Ascending aorta (tissue), 2 donors: ENCODE measurements around the gene MIOS. TPM values are rescaled to one million over a fixed set of nuclear protein-coding genes. Genes with fewer than 3 reads are reported as not detected.

Experiments
- DNase-seq, 2 donors: peaks; one replicate each; pipeline ENCODE4 v3.0.0-alpha.2; 2019; ENCODE audit warnings: low spot score in 2 of 2
- H3K27ac ChIP-seq, 2 donors: fragments of 200-600 bp; sonication (generic); one replicate each; pipeline ENCODE4 v1.5.1; 2016 to 2017; ENCODE audit warnings: mild to moderate bottlenecking in 1 of 2
- H3K27me3 ChIP-seq: fragments of 200-600 bp; sonication (generic); one replicate; pipeline ENCODE4 v1.5.1; 2017
- H3K36me3 ChIP-seq, 2 donors: fragments of 200-600 bp; sonication (generic); one replicate each; pipeline ENCODE4 v1.5.1; 2016
- H3K4me1 ChIP-seq, 2 donors: fragments of 200-600 bp; sonication (generic); one replicate each; pipeline ENCODE4 v1.5.1; 2016 to 2017; ENCODE audit warnings: mild to moderate bottlenecking in 1 of 2
- H3K4me3 ChIP-seq, 2 donors: fragments of 200-600 bp; sonication (generic); one replicate each; pipeline ENCODE4 v1.5.1; 2016 to 2017; ENCODE audit warnings: mild to moderate bottlenecking in 1 of 2
- H3K9me3 ChIP-seq, 2 donors: fragments of 200-600 bp; sonication (generic); one replicate each; pipeline ENCODE4 v1.5.1; 2016
- CTCF ChIP-seq, 3 experiments: fragments of 200-600 bp in 2 of 3; fragments of 450-650 bp in 1 of 3; sonication (generic) in 2 of 3; IDR thresholded peaks; one replicate each; pipeline ENCODE4 v1.5.1; 2016 to 2019; ENCODE audit warnings: antibody characterized with exemption in 3 of 3, mild to moderate bottlenecking in 1 of 3, moderate library complexity in 1 of 3
- intact Hi-C: fragments of 100-400 bp; cut with DNase I; formaldehyde crosslinking; loops from one replicate; pipeline ENCODE4 v1.15.1; 2023
- total RNA-seq: library from RNA; depleted of rRNA; stranded (reverse); fragments of >200 nt; gene quantifications from one replicate; pipeline ENCODE4 v1.1.0, GENCODE V29; 2016

The MIOS gene
- total RNA-seq, 1 donor from 2014 or later: 14.6 TPM

DNA sequence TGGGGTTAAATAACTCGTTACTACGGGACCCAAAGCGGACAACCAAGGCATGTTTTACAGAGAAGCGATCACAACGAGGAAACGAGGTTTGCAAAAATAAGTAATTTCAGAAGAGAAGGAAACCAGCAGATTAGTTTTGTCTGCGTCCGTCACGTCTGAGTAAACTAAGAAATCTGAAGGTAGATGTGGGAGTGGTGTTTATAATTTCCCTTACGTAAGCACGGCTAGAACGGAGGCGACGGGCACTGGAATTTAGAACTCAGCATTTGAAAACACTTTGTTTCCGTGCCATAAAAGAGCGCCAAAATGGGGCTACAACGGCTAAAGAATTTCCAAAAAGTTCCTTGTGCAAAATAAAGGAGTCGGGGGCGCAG lies 73.2 kb downstream of the MIOS start:
- Histone ChIP-seq H3K4me1 (peaks cover 0 to 9% of the 10 kb centered on the region in 2 donors), H3K9me3 (no peaks in the 10 kb centered on the region), H3K4me3 (peak overlapping the region; percentile 77 to 84), H3K27me3 (no peaks in the 10 kb centered on the region), H3K27ac (peak overlapping the region; percentile 69 to 80), H3K36me3 (no peaks in the 10 kb centered on the region)
- no peak for TF ChIP-seq CTCF (IDR thresholded peaks at IDR 0.05)
- peak in 1 of 2 donors; percentile 63 for DNase-seq
- intact Hi-C loops: loop anchor here (1.0 to 10.0 kb wide), 6 partner anchors 41 to 933 kb away; partner anchors contain the start of genes C1GALT1, GLCCI1 and ZNF12

- peak; percentile 98 to 99 for DNase-seq
- peak within 1 kb of the TSS; percentile 77 to 84 for H3K4me3 ChIP-seq
- H3K4me1 ChIP-seq: peaks cover 0 to 9% of the 10 kb centered on the region in 2 donors
- no peaks in the 10 kb centered on the region for H3K9me3 ChIP-seq
- H3K27ac ChIP-seq: peak within 1 kb of the TSS; percentile 86 to 90
- no peak for TF ChIP-seq CTCF (IDR thresholded peaks at IDR 0.05)
- no peaks in the 10 kb centered on the region for H3K36me3 ChIP-seq
- intact Hi-C loops: loop anchor here (1.0 to 10.0 kb wide), 6 partner anchors 40 to 933 kb away; partner anchors contain the start of genes C1GALT1, GLCCI1 and ZNF12
- no peaks in the 10 kb centered on the region for H3K27me3 ChIP-seq
Observed at GRCh38 chr7:7640221-7641128, 73.8 kb downstream of the MIOS start, which contains the start of gene UMAD1. Gene UMAD1 (plus strand): TSS chr7:7640752. CDS start chr7:7673372, 32,620 bp downstream.

GRCh38 chr7:7641129-7641663 lies 74.5 kb downstream of the MIOS start:
- H3K27ac ChIP-seq: peak overlapping the region; percentile 86 to 90
- intact Hi-C loops: loop anchor here (2.0 to 10.0 kb wide), 4 partner anchors 40 to 934 kb away; partner anchors contain the start of genes C1GALT1 and ZNF12
- no peak for DNase-seq

GRCh38 chr7:7642081-7642480 lies 75.4 kb downstream of the MIOS start:
- intact Hi-C loops: loop anchor here (5.0 to 10.0 kb wide), 2 partner anchors 423 to 935 kb away; partner anchors contain the start of gene ZNF12
- Histone ChIP-seq H3K4me1 (peaks cover 0 to 9% of the 10 kb centered on the region in 2 donors), H3K27me3 (no peaks in the 10 kb centered on the region), H3K4me3 (no peak overlapping the region), H3K9me3 (no peaks in the 10 kb centered on the region), H3K27ac (no peak overlapping the region), H3K36me3 (no peaks in the 10 kb centered on the region)
- TF ChIP-seq CTCF (IDR thresholded peaks at IDR 0.05): no peak
- no peak for DNase-seq

More at GRCh38 chr7:7641129-7641663, 74.5 kb downstream of the MIOS start:
- Histone ChIP-seq H3K27me3 (no peaks in the 10 kb centered on the region), H3K36me3 (no peaks in the 10 kb centered on the region), H3K4me1 (peaks cover 0 to 9% of the 10 kb centered on the region in 2 donors), H3K9me3 (no peaks in the 10 kb centered on the region), H3K4me3 (peak overlapping the region; percentile 77 to 84)
- no peak for TF ChIP-seq CTCF (IDR thresholded peaks at IDR 0.05)

DNA sequence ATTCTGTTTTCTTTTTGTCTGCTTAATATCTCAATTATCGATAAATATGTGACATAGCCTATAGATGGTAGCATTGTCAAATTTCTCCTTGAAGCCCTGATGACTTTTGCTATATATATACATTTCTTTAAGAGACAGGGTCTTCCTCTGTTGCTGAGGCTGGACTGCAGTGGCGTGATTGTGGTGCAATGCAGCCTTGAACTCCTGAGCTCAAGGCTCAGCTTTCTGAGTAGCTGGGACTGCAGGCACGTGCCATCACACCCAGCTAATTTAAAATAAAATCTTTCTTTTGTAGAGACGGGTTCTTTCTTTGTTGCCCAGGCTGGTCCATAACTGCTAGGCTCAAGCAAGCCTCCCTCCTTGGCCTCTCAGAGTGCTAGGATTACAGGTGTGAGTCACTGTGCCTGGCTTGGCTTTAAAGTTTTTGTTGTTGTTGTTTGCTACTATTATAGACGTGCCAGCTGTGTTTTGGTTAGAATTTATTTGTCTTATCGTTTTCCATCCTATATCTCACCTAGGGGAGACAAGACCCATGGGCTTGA lies 80.9 kb downstream of the MIOS start:
- Histone ChIP-seq H3K36me3 (no peaks in the 10 kb centered on the region), H3K27me3 (no peaks in the 10 kb centered on the region)
- intact Hi-C loops: loop anchor here (10.0 kb wide), 1 partner anchor 417 kb away; no protein-coding TSS in a partner anchor

More for the DNA sequence above, 80.9 kb downstream of the MIOS start:
- no peak for DNase-seq
- no peaks in the 10 kb centered on the region for H3K4me1 ChIP-seq
- H3K9me3 ChIP-seq: no peaks in the 10 kb centered on the region
- H3K27ac ChIP-seq: no peak overlapping the region
- H3K4me3 ChIP-seq: no peak overlapping the region
- TF ChIP-seq CTCF (IDR thresholded peaks at IDR 0.05): no peak
